Activated T-helper 1 cell treated with anti-CD3 and anti-CD28 coated beads, Interleukin-2, amount 50 U/mL, for 16 hours (primary cell): ENCODE results near the gene NWD2.
"Not testable (repeated sequence)": the region's sequence is repeated elsewhere in the genome, so short reads cannot be mapped to it uniquely, and the experiment has no call there.

Experiments used
- DNase-seq, 2 donors: peaks; one replicate each; pipeline ENCODE4 v3.0.0-alpha.2; 2020; ENCODE audit warnings: low read depth in 1 of 2, low spot score in 1 of 2

Gene NWD2

GRCh38 chr4:37244583-37245390 is at the start of gene NWD2:
Gene NWD2, plus strand, starts transcription at chr4:37244743. Its CDS starts 325 bp downstream, at chr4:37245068.
- DNase-seq: no peak

- no peak for DNase-seq
Measured at GRCh38 chr4:37197899-37198298, 46.6 kb upstream of the NWD2 start.

GRCh38 chr4:37204740-37205139 is 39.8 kb upstream of the NWD2 start:
- DNase-seq: not testable (repeated sequence)

- DNase-seq: no peak
Measured at GRCh38 chr4:37216209-37216608, 28.3 kb upstream of the NWD2 start.

GRCh38 chr4:37219242-37219641 is 25.3 kb upstream of the NWD2 start:
- DNase-seq: no peak

GRCh38 chr4:37219990-37220389 is 24.6 kb upstream of the NWD2 start:
- DNase-seq: no peak

GRCh38 chr4:37220685-37221084 is 23.9 kb upstream of the NWD2 start:
- no peak for DNase-seq

- no peak for DNase-seq
Measured at GRCh38 chr4:37223732-37224131, 20.8 kb upstream of the NWD2 start.

- no peak for DNase-seq
Measured at GRCh38 chr4:37224854-37225253, 19.7 kb upstream of the NWD2 start.

- DNase-seq: no peak
Measured at GRCh38 chr4:37225778-37226177, 18.8 kb upstream of the NWD2 start.

GRCh38 chr4:37232315-37232714 is 12.2 kb upstream of the NWD2 start:
- DNase-seq: no peak

- no peak for DNase-seq
Measured at GRCh38 chr4:37236165-37236564, 8.4 kb upstream of the NWD2 start.

- no peak for DNase-seq
Measured at GRCh38 chr4:37241647-37242046, 2.9 kb upstream of the NWD2 start.

GRCh38 chr4:37243051-37243450 is 1.5 kb upstream of the NWD2 start:
- DNase-seq: no peak

GRCh38 chr4:37243722-37244582 is 591 bp upstream of the NWD2 start:
- no peak for DNase-seq

- no peak for DNase-seq
Measured at GRCh38 chr4:37245391-37245954, 930 bp downstream of the NWD2 start.

- DNase-seq: no peak
Measured at GRCh38 chr4:37246891-37247290, 2.3 kb downstream of the NWD2 start.

- DNase-seq: no peak
Measured at GRCh38 chr4:37258221-37258620, 13.7 kb downstream of the NWD2 start.

GRCh38 chr4:37268319-37268718 is 23.8 kb downstream of the NWD2 start:
- no peak for DNase-seq

GRCh38 chr4:37279121-37279520 is 34.6 kb downstream of the NWD2 start:
- DNase-seq: no peak

GRCh38 chr4:37279894-37280592 is 35.5 kb downstream of the NWD2 start:
- DNase-seq: no peak
